Stimulated activated CD4-positive, alpha-beta T cell treated with anti-CD3 and anti-CD28 coated beads, TNF-alpha, amount 100 ng/mL, for 48 hours (primary cell): Measurements from ENCODE around the gene KPNA2.
"Not testable (repeated sequence)": the region's sequence is repeated elsewhere in the genome, so short reads cannot be mapped to it uniquely, and the experiment has no call there.

Source experiments
- DNase-seq, 3 donors: peaks; one replicate each; pipeline ENCODE4 v3.0.0-alpha.2; 2020; ENCODE audit warnings: low read depth in 3 of 3

KPNA2 gene

DNA sequence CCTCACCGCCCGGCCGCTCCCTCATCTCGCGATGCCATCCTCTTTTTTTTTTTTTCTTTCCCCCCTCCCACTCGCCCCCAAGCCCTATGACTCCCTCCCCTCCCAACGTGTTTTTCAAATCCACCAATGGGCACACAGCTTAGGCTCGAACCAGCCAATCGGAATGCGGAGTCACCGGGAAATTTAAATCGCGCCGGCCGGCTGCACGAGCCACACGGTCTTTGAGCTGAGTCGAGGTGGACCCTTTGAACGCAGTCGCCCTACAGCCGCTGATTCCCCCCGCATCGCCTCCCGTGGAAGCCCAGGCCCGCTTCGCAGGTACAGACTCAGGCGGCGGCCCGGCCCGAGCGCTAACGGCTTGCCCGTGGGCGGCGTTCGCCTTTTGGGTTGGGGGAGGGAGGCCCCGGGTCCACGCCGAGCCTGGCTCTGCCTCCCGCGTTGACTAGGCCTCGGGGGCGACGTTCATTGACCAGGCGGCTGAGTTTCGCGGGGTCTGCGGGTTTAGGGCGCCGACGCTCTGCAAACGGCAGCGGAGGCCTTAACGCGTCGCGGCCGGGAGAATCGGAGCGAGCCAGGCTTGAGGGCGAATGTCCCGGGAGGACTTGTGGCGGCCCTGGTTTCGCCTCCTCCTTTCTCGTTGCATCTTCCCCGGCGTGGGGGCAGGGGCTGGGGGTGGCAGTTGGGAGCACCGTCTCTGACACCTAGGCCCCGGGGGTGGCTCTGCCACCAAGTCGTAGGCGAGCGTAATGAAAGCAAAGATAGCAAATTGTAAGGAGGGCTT is at the start of gene KPNA2:
Gene KPNA2 (plus strand): TSS at position 213 of the 781 bp plus-strand sequence. CDS start 1,398 bp downstream, outside the sequence.
- peak; percentile 79 to 86 (median 81) for DNase-seq

DNA sequence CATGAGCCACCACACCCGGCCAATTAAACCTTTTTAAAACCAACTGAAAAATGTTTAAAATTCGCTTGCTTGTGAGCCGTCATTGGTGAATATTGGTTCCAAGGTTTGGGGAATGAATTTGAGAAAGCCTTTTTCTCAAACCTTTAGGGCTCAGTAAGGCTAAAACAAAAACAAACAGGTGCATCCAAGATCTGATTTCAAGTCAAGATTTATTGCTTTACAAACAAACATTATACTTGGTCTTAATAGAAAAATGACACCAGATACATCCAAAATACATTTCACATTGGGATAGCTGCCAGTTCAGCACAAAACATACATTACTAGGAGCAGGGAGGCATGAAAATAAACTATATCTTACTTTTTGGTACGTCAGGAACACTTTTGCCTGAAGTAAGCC is 44.6 kb upstream of the KPNA2 start:
- no peak for DNase-seq

- no peak for DNase-seq
Observed at GRCh38 chr17:67992548-67993152, 42.9 kb upstream of the KPNA2 start.

GRCh38 chr17:67993153-67993997 is 42.2 kb upstream of the KPNA2 start:
- DNase-seq, result peak; percentile 40 to 70 (median 47)

DNA sequence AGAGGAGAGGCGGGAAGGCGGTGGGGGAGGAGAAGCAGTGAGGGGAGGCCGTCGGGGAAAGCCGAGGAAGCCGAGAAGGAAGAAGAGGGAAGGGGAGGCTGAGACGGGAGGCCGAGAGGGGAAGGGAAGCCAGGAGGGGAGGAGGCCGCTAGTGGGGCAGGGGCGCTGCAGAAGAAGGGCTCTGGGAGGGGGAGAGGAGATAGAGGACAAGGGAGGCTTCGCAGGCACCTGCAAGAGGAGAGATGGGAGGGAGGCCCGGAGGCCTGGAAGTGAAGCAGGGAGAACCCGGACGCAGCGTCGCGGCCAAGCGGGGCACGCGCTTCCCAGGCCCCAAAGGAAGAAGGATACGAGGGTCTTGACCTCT is 41.6 kb upstream of the KPNA2 start:
- DNase-seq, result no peak

- no peak for DNase-seq
Observed at GRCh38 chr17:67994817-67995569, 40.5 kb upstream of the KPNA2 start.

- DNase-seq, result peak in 1 of 3 donors; percentile 9
Observed at GRCh38 chr17:67995570-67996263, 39.8 kb upstream of the KPNA2 start.

DNA sequence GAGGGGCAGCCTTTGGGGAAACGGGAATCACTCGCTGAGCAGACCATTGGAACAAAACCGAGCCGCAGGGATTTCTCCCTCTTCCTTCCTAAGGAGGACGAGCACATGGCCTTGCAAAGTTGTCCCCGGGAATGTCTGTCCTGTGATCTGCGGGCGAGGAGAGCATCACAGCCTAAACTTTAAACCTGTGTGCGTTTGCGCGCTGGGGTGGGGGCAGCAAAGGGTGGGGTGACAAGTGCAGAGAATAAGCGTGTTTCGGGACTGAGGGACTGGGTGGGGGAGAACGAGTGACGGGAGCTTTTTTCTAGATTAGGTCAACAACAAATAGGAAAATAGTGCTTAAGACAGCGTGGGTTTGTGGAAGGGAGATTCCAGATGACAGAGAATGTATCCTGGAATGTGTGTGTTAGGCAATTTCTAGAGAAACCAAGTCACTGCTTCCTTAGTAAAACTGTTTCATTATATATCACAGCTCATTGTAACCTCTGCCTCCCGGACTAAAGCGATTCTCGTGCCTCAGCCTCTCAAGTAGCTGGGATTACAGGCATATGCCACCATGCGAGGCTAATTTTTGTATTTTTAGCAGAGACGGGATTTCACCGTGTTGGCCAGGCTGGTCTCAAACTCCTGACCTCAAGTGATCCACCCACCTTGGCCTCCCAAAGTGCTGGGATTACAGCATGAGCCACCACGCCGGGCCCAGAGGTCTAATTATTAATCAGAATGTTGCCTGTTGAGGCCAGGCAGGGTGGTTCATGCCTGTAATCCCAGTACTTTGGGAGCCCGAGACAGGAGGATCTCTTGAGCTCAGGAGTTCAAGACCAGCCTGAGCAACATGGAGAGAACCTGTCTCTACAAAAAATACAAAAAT is 39.0 kb upstream of the KPNA2 start, which contains the start of gene C17orf58:
Gene C17orf58 (minus strand): TSS at position 169 of the 871 bp plus-strand sequence. CDS start 271 bp downstream, outside the sequence.
- DNase-seq, result not testable (repeated sequence)

- no peak for DNase-seq
Observed at GRCh38 chr17:67998466-67998865, 37.1 kb upstream of the KPNA2 start.

- DNase-seq, result no peak
Observed at GRCh38 chr17:67999291-67999911, 36.1 kb upstream of the KPNA2 start.

DNA sequence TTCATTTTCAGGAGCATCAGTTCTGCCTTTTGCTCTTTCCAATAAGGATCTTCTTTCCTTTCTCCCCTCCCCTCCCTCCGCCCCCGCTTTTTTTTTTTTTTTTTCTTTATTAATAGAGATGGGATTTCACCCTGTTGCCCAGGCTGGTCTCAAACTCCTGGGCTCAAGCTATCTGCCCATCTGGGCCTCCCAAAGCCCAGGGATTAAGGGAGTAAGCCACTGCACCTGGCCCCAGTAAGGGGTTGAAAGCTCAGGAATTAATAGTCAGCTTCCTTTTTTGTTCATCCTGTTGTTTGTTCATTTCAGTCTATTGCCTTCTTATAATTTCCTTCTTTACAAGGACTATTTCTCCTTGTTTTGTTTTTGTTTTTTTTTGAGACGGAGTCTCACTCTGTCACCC is 31.3 kb upstream of the KPNA2 start:
- no peak for DNase-seq

DNA sequence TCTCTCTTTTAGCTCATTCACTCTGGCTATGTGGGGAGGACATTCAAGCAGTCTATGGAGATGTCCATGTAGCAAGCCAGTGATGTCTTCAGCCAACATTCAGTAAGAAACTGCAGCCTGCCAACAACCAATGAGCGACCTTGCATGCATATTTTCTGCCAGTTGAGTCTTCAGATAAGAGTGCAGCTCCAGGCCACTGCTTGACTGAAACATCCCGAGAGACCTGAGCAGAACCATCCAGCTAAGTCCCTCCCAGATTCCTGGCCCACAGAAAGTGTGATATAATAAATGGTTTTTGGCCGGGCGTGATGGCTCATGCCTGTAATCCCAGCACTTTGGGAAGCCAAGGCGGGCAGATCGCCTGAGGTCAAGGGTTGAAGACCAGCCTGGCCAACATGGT is 28.7 kb upstream of the KPNA2 start:
- no peak for DNase-seq

DNA sequence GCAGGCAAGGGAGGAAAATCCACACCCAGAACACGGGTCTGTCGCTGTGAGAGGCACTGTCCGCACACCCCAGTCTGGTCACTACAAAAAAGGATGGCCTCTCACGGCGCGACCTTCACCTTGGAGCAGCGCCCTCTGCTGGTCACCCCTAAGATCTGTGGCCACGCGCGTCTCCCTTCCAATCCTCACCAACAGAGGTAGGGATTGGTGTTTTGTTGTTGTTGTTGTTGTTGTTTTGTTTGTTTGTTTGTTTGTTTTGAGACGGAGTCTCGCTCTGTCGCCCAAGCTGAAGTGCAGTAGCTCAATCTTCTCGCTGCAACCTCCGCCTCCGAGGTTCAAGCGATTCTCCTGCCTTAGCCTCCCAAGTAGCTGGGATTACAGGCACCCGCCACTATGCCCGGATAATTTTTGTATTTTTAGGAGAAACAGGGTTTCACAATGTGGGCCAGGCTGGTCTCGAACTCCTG is 24.3 kb upstream of the KPNA2 start:
- peak; percentile 32 to 72 (median 64) for DNase-seq

DNA sequence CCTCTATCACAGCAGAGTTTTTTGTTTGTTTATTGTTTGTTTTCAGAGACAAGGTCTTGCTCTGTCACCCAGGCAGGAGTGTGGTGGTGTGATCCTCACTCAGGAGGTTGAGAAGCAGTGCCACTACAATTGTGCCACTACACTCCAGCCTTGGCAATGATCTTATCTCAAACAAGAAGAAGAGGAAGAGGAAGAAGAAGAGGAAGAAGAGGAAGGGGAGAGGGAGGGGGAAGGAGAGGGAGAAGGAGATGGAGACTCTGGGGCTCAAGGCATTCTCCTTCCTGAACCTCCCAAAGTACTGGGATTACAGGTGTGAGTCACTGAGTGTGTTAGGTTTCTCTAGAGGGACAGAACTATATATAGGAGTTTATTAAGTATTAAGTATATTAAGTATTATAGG is 22.1 kb upstream of the KPNA2 start:
- no peak for DNase-seq

GRCh38 chr17:68015081-68015723 is 20.3 kb upstream of the KPNA2 start:
- no peak for DNase-seq

- DNase-seq, result no peak
Observed at GRCh38 chr17:68016838-68017237, 18.7 kb upstream of the KPNA2 start.

DNA sequence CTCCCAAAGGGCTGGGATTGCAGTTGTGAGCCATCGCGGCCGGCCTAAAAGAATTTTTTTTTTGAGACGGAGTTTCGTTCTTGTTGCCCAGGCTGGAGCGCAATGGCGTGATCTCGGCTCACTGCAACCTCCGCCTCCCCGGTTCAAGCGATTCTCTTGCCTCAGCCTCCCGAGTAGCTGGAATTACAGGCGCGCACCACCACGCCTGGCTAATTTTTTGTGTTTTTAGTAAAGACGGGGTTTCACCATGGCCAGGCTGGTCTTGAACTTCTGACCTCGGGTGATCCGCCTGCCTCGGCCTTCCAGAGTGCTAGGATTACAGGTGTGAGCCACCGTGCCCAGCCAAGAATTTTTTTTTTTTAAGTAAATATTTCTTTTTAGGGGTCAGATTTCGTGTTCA is 17.0 kb upstream of the KPNA2 start:
- DNase-seq, result not testable (repeated sequence)

GRCh38 chr17:68019336-68019674 is 16.2 kb upstream of the KPNA2 start:
- no peak for DNase-seq
